ENCODE results near the gene C2orf74.

- TF ChIP-seq CTCF (IDR thresholded peaks at IDR 0.05) (no peak), POLR2A (IDR thresholded peaks at IDR 0.05) (no peak)
These were observed 25.1 kb downstream of the C2orf74 start for GRCh38 chr2:61187085-61187484.
